GM12874 (cell line): Measurements from ENCODE around the gene KRT79.

Experiments used
- CTCF ChIP-seq: IDR thresholded peaks from 2 replicates; pipeline ENCODE4 v1.5.1; 2011; ENCODE audit warnings: low read depth, mild to moderate bottlenecking, control low read depth, low read length, moderate library complexity; ENCODE audit not compliant: insufficient read depth

KRT79 gene

DNA sequence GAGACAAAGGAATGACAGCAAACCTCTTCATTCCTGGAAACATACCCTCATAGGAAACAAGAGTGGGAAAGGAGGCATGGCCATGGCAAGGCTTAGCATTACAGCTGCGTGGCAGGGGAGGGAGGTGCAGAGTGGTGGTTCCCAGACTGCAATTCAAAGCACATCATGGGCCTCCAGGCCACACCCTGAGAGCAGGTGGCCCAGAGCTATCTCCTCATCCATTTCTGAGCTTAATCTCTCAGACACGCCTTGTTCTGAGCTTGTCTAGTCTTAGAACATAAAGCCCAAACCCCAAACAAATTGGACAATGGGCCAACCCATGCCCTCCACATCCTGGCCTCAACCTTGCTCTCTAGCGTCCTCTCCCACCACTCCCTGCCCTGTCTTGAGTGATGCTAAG is 32.3 kb downstream of the KRT79 start:
- TF ChIP-seq CTCF: no peak

- no peak for TF ChIP-seq CTCF
Measured at GRCh38 chr12:52800259-52800917, 33.7 kb downstream of the KRT79 start.

DNA sequence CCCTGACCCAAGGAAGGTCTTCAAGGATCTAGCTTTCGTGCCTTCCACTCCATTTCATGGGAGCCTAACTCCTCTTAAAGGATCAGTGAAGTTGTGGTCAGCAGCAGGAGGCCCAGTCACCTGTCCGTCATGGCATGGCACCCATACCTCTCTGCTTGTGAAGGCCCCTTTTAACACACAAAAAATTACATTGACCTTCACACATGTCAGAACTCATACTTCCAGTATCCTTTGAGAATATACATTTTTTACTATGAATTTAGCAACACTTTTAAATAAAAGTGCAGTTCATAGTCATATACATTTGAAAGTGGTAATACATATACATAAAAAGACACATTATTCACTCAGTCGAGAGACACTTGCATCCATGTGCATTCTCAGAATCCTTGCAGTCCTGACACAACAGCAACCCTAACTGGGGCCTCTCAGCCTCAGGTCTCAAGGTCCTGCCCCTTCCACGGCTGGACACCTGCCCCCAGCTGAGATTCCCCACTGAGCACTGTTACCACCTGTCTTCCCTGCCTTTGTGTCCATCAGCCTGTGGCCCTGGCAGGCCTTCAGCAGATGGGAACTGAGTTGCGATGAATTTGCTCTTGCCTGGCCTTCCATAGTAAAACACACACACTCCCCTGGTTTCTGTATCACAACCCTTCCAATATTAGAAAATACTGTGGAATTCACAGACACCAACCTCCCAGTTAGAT is 34.5 kb downstream of the KRT79 start:
- TF ChIP-seq CTCF: no peak

DNA sequence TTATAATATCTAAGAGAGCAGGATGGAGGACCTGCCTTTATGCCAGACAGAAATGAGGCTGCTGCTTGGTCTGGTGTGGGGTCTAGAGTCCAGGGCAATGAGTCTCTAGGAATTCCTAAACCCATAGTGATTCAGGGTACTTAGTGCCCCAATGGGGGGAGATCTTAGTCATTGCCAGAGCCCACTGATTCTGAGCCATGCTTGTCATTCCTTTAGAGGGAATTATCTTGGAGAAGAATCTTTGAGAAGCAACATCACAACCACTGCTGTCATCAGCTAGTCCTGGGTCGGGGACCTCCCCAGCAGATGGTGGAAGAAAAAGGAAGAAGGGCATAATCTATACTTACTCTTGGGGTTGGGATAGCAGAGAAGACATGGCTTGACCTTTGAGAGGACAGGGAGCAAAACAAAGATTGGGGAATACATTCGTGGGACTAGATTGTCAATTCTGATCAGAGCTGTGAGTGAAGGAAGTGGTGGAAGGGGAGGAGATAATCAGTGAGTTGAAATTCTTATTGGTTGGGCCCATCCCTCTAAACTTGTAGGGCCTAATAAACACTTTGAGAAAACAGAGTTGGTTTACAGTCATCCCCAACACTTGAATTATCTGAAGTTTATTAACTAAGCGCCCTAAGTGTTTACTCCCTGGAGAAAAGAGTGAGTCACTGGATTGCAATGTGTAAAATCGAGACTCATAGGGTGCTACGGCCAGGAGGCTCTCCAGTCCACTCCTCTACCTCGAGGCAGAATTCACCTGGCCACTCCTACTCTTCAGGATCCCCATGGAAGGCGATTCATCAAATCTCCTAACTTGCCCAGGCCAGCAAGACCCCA is 35.2 kb downstream of the KRT79 start:
- TF ChIP-seq CTCF: no peak

DNA sequence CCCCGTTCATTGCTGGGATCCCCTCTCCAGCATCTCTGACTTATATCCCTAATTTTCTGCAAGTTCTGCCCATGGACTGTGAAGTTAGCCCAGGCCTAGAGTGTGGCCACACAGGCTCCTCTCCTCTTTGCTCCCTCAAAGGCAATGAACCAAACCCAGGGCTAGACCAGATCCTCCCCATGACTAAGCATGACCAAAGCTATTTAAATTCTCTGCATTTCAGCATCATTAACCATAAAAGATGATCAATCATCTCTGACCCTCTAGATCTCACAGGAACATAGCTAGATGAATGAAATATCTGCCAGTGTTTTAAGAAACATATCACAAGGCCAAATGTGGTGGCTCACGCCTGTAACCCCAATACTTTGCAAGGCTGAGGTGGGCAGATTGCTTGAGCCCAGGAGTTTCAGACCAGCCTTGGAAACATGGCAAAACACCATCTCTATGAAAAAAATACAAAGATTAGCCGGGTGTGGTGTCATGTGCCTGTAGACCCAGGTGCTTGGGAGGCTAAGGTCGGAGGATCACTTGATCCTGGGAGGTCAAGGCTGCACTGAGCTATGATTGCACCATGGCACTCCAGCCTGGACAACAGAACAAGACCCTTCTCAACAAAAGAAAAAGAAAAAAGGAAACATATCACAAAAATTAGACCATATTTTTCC is 36.0 kb downstream of the KRT79 start:
- no peak for TF ChIP-seq CTCF

DNA sequence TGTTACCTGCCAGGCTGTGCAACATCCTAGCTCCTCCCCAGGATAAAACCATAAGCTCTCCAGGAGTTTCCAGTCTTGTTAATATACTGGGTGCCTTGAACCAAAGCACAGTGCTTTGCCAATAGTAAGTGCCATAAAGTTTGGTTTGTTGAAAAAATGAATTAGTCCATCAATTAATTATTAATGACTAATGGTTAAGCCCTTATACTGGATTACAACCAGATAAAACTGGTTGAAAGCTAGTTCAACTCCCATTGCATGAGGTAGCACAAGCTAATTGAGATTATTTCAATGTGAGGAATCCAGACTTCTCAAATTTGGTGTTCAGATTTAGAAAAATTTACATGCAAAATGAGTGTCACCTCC is 36.6 kb downstream of the KRT79 start:
- TF ChIP-seq CTCF: no peak
